RWPE2 (cell line): Measurements from ENCODE around the gene SELENOI.

Experiments used
- ATAC-seq: fragments of 200-7000 bp; cut with Tn5 transposase; 3 replicates; pipeline ENCODE4 v1.9.1; 2021; ENCODE audit warnings: low read depth
- DNase-seq: peaks from one replicate; pipeline ENCODE4 v3.0.0-alpha.2; 2020; ENCODE audit warnings: low spot score
- H3K27ac ChIP-seq: fragments of 450-650 bp; 2 replicates; pipeline ENCODE4 v1.5.1; 2017; ENCODE audit warnings: mild to moderate bottlenecking; ENCODE audit not compliant: poor library complexity, severe bottlenecking
- H3K27me3 ChIP-seq: fragments of 250-450 bp; sonication (Bioruptor Pico); 2 replicates; pipeline ENCODE4 v1.5.1; 2021; ENCODE audit warnings: mild to moderate bottlenecking, moderate library complexity; ENCODE audit not compliant: insufficient read depth, poor library complexity, severe bottlenecking
- H3K36me3 ChIP-seq: fragments of 250-450 bp; sonication (Bioruptor Pico); 2 replicates; pipeline ENCODE4 v1.5.1; 2020; ENCODE audit warnings: low read depth, mild to moderate bottlenecking, moderate library complexity
- H3K4me1 ChIP-seq: fragments of 250-450 bp; sonication (Bioruptor Pico); 2 replicates; pipeline ENCODE4 v1.5.1; 2021; ENCODE audit warnings: mild to moderate bottlenecking, moderate library complexity; ENCODE audit not compliant: insufficient read depth, poor library complexity, severe bottlenecking
- H3K4me3 ChIP-seq: fragments of 250-450 bp; sonication (Bioruptor Pico); 2 replicates; pipeline ENCODE4 v1.5.1; 2021; ENCODE audit warnings: mild to moderate bottlenecking, moderate library complexity; ENCODE audit not compliant: severe bottlenecking
- H3K9me3 ChIP-seq: fragments of 250-450 bp; sonication (Bioruptor Pico); 2 replicates; pipeline ENCODE4 v1.5.1; 2021; ENCODE audit warnings: mild to moderate bottlenecking, moderate library complexity; ENCODE audit not compliant: severe bottlenecking
- TF ChIP-seq, protein P1 (sequence below): fragments of 450-650 bp; IDR thresholded peaks from one replicate; pipeline ENCODE4 v1.5.1; 2017; ENCODE audit warnings: mild to moderate bottlenecking, moderate library complexity; ENCODE audit not compliant: poor library complexity, severe bottlenecking

The SELENOI gene

GRCh38 chr2:26337298-26337697 lies 8.6 kb upstream of the SELENOI start:
- DNase-seq (no peak), ATAC-seq (no peak)
- Histone ChIP-seq H3K36me3 (no peaks in the 10 kb centered on the region), H3K4me3 (no peak overlapping the region), H3K27me3 (no peaks in the 10 kb centered on the region), H3K27ac (no peak overlapping the region), H3K4me1 (no peaks in the 10 kb centered on the region), H3K9me3 (no peaks in the 10 kb centered on the region)
- TF ChIP-seq, protein P1, sequence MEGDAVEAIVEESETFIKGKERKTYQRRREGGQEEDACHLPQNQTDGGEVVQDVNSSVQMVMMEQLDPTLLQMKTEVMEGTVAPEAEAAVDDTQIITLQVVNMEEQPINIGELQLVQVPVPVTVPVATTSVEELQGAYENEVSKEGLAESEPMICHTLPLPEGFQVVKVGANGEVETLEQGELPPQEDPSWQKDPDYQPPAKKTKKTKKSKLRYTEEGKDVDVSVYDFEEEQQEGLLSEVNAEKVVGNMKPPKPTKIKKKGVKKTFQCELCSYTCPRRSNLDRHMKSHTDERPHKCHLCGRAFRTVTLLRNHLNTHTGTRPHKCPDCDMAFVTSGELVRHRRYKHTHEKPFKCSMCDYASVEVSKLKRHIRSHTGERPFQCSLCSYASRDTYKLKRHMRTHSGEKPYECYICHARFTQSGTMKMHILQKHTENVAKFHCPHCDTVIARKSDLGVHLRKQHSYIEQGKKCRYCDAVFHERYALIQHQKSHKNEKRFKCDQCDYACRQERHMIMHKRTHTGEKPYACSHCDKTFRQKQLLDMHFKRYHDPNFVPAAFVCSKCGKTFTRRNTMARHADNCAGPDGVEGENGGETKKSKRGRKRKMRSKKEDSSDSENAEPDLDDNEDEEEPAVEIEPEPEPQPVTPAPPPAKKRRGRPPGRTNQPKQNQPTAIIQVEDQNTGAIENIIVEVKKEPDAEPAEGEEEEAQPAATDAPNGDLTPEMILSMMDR = no peak

GRCh38 chr2:26340831-26341230 lies 5.1 kb upstream of the SELENOI start:
- TF ChIP-seq, protein P1 = no peak
- DNase-seq = no peak
- 0 out of 2 replicates have a peak, but pooled peaks cover 4% of the 10 kb centered on the region for H3K36me3 ChIP-seq
- H3K4me1 ChIP-seq = peaks cover 11% of the 10 kb centered on the region
- no peak overlapping the region for H3K4me3 ChIP-seq
- no peaks in the 10 kb centered on the region for H3K9me3 ChIP-seq
- H3K27ac ChIP-seq = no peak overlapping the region
- no peaks in the 10 kb centered on the region for H3K27me3 ChIP-seq
- no peak for ATAC-seq

DNA sequence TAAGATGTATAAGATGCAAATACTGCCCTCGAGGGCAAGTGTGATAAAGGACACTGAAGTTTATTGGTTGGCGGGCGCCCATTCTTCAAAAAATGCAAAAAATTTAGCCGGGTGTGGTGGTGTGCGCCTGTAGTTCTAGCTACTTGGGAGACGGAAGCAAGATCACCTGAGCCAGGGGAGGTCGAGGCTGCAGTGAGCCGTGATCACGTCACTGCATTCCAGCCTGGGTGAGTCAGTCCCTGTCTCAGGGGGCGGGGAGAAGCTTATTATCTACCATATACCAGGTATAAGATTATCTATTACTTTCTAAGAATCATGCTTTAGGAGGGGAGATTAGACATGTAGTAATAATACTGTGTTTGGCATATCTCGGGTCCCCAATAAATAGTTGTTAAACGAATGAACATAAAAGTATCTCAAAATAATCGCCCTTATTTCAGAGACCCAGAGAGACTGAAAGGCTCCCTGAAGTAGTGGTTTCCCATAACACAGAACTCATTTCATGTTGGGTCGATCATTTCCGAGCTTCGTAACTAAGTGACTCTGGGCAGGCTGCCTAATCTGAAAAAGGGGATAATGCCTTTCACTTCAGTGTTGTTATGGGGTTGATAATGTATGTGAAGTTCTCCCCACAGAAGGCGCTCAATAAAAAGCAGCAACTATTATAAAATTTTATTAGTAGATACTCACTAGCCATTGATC lies 1.2 kb upstream of the SELENOI start:
- H3K4me3 ChIP-seq = peak overlapping the region; percentile 68
- no peaks in the 10 kb centered on the region for H3K27me3 ChIP-seq
- TF ChIP-seq, protein P1 = no peak
- H3K36me3 ChIP-seq = peaks cover 10% of the 10 kb centered on the region; the same call in 1 of the 2 replicates
- DNase-seq (no peak), ATAC-seq (no peak; the same call in 2 of the 3 replicates)
- no peaks in the 10 kb centered on the region for H3K9me3 ChIP-seq
- peaks cover 20% of the 10 kb centered on the region for H3K4me1 ChIP-seq
- peak overlapping the region; percentile 76 for H3K27ac ChIP-seq

GRCh38 chr2:26345283-26345544 lies 729 bp upstream of the SELENOI start:
- H3K4me1 ChIP-seq = peaks cover 20% of the 10 kb centered on the region
- TF ChIP-seq, protein P1 = no peak
- no peaks in the 10 kb centered on the region for H3K27me3 ChIP-seq
- peak overlapping the region; percentile 68 for H3K4me3 ChIP-seq
- DNase-seq = no peak
- ATAC-seq = no peak; the same call in 2 of the 3 replicates
- H3K9me3 ChIP-seq = no peaks in the 10 kb centered on the region
- peaks cover 10% of the 10 kb centered on the region; the same call in 1 of the 2 replicates for H3K36me3 ChIP-seq
- peak overlapping the region; percentile 76 for H3K27ac ChIP-seq

DNA sequence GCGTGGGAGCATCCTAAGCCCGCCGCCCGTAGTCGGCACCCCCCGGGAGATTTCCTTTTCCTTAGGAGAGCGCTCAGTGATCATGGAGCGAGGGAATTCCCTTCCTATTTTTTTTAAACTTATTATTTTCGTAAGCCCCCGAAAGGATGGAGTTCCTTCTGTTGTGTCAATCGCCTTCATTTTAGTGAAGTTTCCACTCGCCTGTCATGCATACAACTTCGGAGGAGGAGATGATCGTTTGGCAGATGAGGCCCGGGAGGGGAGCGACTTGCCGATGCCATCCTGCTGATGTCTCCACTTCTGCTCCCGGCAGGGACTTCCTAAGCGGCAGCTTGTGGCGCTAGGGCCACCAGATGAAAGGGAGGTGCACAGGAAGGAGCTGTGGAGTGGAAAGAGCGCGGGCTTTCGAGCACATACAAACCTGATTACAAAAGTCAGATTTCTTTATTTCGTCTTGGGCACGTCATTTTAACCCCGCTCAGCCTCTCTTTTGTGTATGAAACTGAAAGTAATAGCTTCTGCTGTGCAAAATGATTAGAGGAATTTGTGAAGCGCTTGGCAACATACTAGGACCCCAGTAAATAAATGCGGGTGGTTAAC lies 611 bp downstream of the SELENOI start, which contains the start of gene ADGRF3:
Gene ADGRF3, minus strand, starts transcription at position 336 of the 600 bp plus-strand sequence. CDS start 555 bp downstream, outside the sequence.
- ATAC-seq (peak; percentile 6; the same call in 2 of the 3 replicates), DNase-seq (no peak)
- H3K4me3 ChIP-seq = peak within 1 kb of the TSS; percentile 68
- H3K9me3 ChIP-seq = no peaks in the 10 kb centered on the region
- no peaks in the 10 kb centered on the region for H3K27me3 ChIP-seq
- H3K36me3 ChIP-seq = peaks cover 10% of the 10 kb centered on the region; the same call in 1 of the 2 replicates
- TF ChIP-seq, protein P1 = no peak
- peak within 1 kb of the TSS; percentile 76 for H3K27ac ChIP-seq
- peaks cover 20% of the 10 kb centered on the region for H3K4me1 ChIP-seq
